H1 (cell line): ENCODE results near the gene INPP4B. TPM values are rescaled to one million over a fixed set of nuclear protein-coding genes. Genes with fewer than 3 reads are reported as not detected.

Source experiments
- CTCF ChIA-PET: fragments of 300-600 bp; sonication (Branson Sonifier 250); formaldehyde crosslinking; loops from one replicate; lab custom pipeline; 2021; ENCODE audit not compliant: partially characterized antibody; lab: Charles Lee
- POLR2A ChIA-PET: fragments of 300-600 bp; sonication (Branson Sonifier 250); formaldehyde crosslinking; loops from one replicate; lab custom pipeline; 2021; ENCODE audit warnings: inconsistent platforms; ENCODE audit not compliant: partially characterized antibody; lab: Charles Lee
- DNase-seq, 2 experiments: peaks; one replicate each; pipeline versions ENCODE4 v3.0.0 to v3.0.0-alpha.2; 2010 to 2022; ENCODE audit warnings: low spot score in 2 of 2, low read depth in 1 of 2, mixed read lengths in 1 of 2
- FAIRE-seq: peaks from 2 replicates; lab custom pipeline; 2011; peaks lifted over from hg19 to GRCh38; lab: Jason Lieb, UNC
- H2AFZ ChIP-seq: 2 replicates; pipeline ENCODE4 v1.8.1; 2012; ENCODE audit warnings: low read length, inconsistent platforms
- H2AK5ac ChIP-seq: 2 replicates; pipeline ENCODE4 v1.6.1; 2013; ENCODE audit warnings: low read depth, low read length
- H2BK120ac ChIP-seq: replicated peaks from 2 replicates; pipeline ENCODE3; 2013; ENCODE audit warnings: low read depth, low read length, inconsistent platforms
- H2BK12ac ChIP-seq: 2 replicates; pipeline ENCODE4 v1.6.1; 2013; ENCODE audit warnings: low read depth, low read length
- H2BK15ac ChIP-seq: 2 replicates; pipeline ENCODE4 v1.6.1; 2013; ENCODE audit warnings: low read length
- H2BK20ac ChIP-seq: 2 replicates; pipeline ENCODE4 v1.6.1; 2013; ENCODE audit warnings: low read length
- H2BK5ac ChIP-seq: 2 replicates; pipeline ENCODE4 v1.6.1; 2013; ENCODE audit warnings: low read depth, low read length
- H3K14ac ChIP-seq: 2 replicates; pipeline ENCODE4 v1.6.1; 2013; ENCODE audit warnings: inconsistent platforms; ENCODE audit not compliant: insufficient read length
- H3K18ac ChIP-seq: 2 replicates; pipeline ENCODE4 v1.6.1; 2013; ENCODE audit warnings: low read length; ENCODE audit errors: extremely low read depth
- H3K23ac ChIP-seq: 2 replicates; pipeline ENCODE4 v1.6.1; 2013; ENCODE audit warnings: inconsistent platforms; ENCODE audit not compliant: insufficient read length
- H3K23me2 ChIP-seq: 2 replicates; pipeline ENCODE4 v1.6.1; 2013; ENCODE audit warnings: low read depth, low read length
- H3K27ac ChIP-seq: 2 replicates; pipeline ENCODE4 v1.6.1; 2011; ENCODE audit warnings: low read depth, low read length, inconsistent platforms
- H3K27me3 ChIP-seq, 4 experiments: replicated peaks in 1 of 4; 1 replicate in 1 of 4; 2 replicates in 3 of 4; pipeline versions ENCODE4 v1.6.1 to v1.8.1; 2011 to 2013; ENCODE audit warnings: low read length in 3 of 4, mild to moderate bottlenecking in 3 of 4, inconsistent platforms in 2 of 4, mixed read lengths in 2 of 4, moderate library complexity in 1 of 4; ENCODE audit not compliant: control insufficient read depth in 3 of 4, insufficient read depth in 3 of 4; ENCODE audit errors: extremely low read depth in 1 of 4
- H3K36me3 ChIP-seq, 4 experiments: 2 replicates each; pipeline versions ENCODE4 v1.6.1 to v1.8.1; 2011 to 2013; ENCODE audit warnings: mild to moderate bottlenecking in 4 of 4, low read length in 3 of 4, moderate library complexity in 2 of 4, control low read depth in 1 of 4, inconsistent platforms in 1 of 4; ENCODE audit not compliant: insufficient read depth in 4 of 4, control insufficient read depth in 2 of 4
- H3K4ac ChIP-seq: replicated peaks from 2 replicates; pipeline ENCODE3; 2013; ENCODE audit warnings: low read length, low read depth, mixed read lengths, inconsistent platforms; ENCODE audit not compliant: insufficient read length
- H3K4me1 ChIP-seq, 4 experiments: replicated peaks in 1 of 4; 1 replicate in 1 of 4; 2 replicates in 3 of 4; pipeline versions ENCODE4 v1.6.1 to v1.8.1; 2011 to 2013; ENCODE audit warnings: low read length in 3 of 4, inconsistent platforms in 2 of 4, mixed read lengths in 1 of 4; ENCODE audit not compliant: insufficient read depth in 4 of 4, control insufficient read depth in 3 of 4
- H3K4me2 ChIP-seq, 2 experiments: 2 replicates each; pipeline versions ENCODE4 v1.6.1 to v1.8.1; 2011 to 2013; ENCODE audit warnings: low read depth in 2 of 2, low read length in 2 of 2, control low read depth in 1 of 2, inconsistent platforms in 1 of 2, mild to moderate bottlenecking in 1 of 2; ENCODE audit not compliant: insufficient read depth in 1 of 2
- H3K4me3 ChIP-seq, 4 experiments: fragments of 200-600, 300-600 bp in 1 of 4; sonication (generic), shearing (Covaris generic), sonication (Bioruptor Twin) in 1 of 4; 2 replicates each; pipeline versions ENCODE4 v1.5.1 to v1.8.1; 2011 to 2016; ENCODE audit warnings: low read length in 4 of 4, low read depth in 3 of 4, control low read depth in 2 of 4, inconsistent platforms in 2 of 4, mild to moderate bottlenecking in 2 of 4, mixed read lengths in 1 of 4, moderate library complexity in 1 of 4; ENCODE audit not compliant: insufficient read depth in 2 of 4; ENCODE audit errors: extremely low read depth in 1 of 4
- H3K56ac ChIP-seq: replicated peaks from 2 replicates; pipeline ENCODE3; 2013; ENCODE audit warnings: low read depth, mild to moderate bottlenecking, mixed read lengths, low read length, inconsistent platforms; ENCODE audit not compliant: insufficient read length
- H3K79me1 ChIP-seq: 2 replicates; pipeline ENCODE4 v1.6.1; 2013; ENCODE audit warnings: low read depth, low read length, control low read depth
- H3K79me2 ChIP-seq, 2 experiments: 2 replicates each; pipeline versions ENCODE4 v1.6.1 to v1.8.1; 2012 to 2013; ENCODE audit warnings: low read length in 2 of 2, mild to moderate bottlenecking in 2 of 2, inconsistent platforms in 1 of 2; ENCODE audit not compliant: insufficient read depth in 2 of 2, control insufficient read depth in 1 of 2
- H3K9ac ChIP-seq, 4 experiments: replicated peaks in 1 of 4; 1 replicate in 1 of 4; 2 replicates in 3 of 4; pipeline versions ENCODE4 v1.6.1 to v1.8.1; 2011 to 2013; ENCODE audit warnings: low read depth in 3 of 4, low read length in 3 of 4, control low read depth in 2 of 4, mild to moderate bottlenecking in 2 of 4, moderate library complexity in 2 of 4, inconsistent platforms in 1 of 4; ENCODE audit errors: extremely low read depth in 1 of 4
- H3K9me3 ChIP-seq, 2 experiments: 2 replicates each; pipeline versions ENCODE4 v1.6.1 to v1.8.1; 2012 to 2013; ENCODE audit warnings: mild to moderate bottlenecking in 2 of 2, moderate library complexity in 2 of 2, control low read depth in 1 of 2, inconsistent platforms in 1 of 2, low read depth in 1 of 2, low read length in 1 of 2, mixed read lengths in 1 of 2; ENCODE audit not compliant: insufficient read depth in 2 of 2
- H4K20me1 ChIP-seq, 2 experiments: replicated peaks in 1 of 2; 2 replicates each; pipeline versions ENCODE3 to v1.8.1; 2011 to 2013; ENCODE audit warnings: inconsistent platforms in 2 of 2, low read length in 2 of 2, mild to moderate bottlenecking in 1 of 2; ENCODE audit not compliant: insufficient read depth in 2 of 2, control insufficient read depth in 1 of 2
- H4K5ac ChIP-seq: 2 replicates; pipeline ENCODE4 v1.6.1; 2013; ENCODE audit warnings: low read length, low read depth, mixed read lengths, inconsistent platforms; ENCODE audit not compliant: insufficient read length
- H4K8ac ChIP-seq: 2 replicates; pipeline ENCODE4 v1.8.0; 2013; ENCODE audit warnings: mild to moderate bottlenecking, moderate library complexity, low read length, inconsistent platforms; ENCODE audit not compliant: insufficient read depth; ENCODE audit errors: extremely low read depth
- H4K91ac ChIP-seq: replicated peaks from 2 replicates; pipeline ENCODE3; 2013; ENCODE audit warnings: low read length, mixed read lengths, inconsistent platforms; ENCODE audit not compliant: insufficient read length
- CTBP2 ChIP-seq: IDR thresholded peaks from 2 replicates; pipeline ENCODE4 v1.7.0; 2011; ENCODE audit warnings: borderline replicate concordance, mild to moderate bottlenecking, moderate library complexity, mixed read lengths, low read length; ENCODE audit not compliant: insufficient read depth, insufficient read length
- HDAC6 ChIP-seq: IDR thresholded peaks from one replicate; pipeline ENCODE4 v1.7.1; 2012; ENCODE audit warnings: low read depth, mild to moderate bottlenecking, inconsistent platforms, low read length, moderate library complexity
- NANOG ChIP-seq: IDR thresholded peaks from 2 replicates; pipeline ENCODE4 v1.6.1; 2011; ENCODE audit warnings: low read length, low read depth, mild to moderate bottlenecking, inconsistent platforms; ENCODE audit not compliant: insufficient read depth, poor library complexity, severe bottlenecking
- SIRT6 ChIP-seq: IDR thresholded peaks from one replicate; pipeline ENCODE4 v1.7.1; 2012; ENCODE audit warnings: low read length, inconsistent platforms
- TAF1 ChIP-seq: IDR thresholded peaks from 2 replicates; pipeline ENCODE4 v1.6.1; 2011; ENCODE audit warnings: mild to moderate bottlenecking, low read depth, low read length
- WGBS, 2 experiments: shearing (Covaris generic) in 1 of 2; methylation state at CpG; one replicate each; pipeline versions ENCODE4 v1.1.6 to v1.1.7; 2013 to 2015; ENCODE audit warnings: low lambda C conversion rate in 2 of 2, mixed read lengths in 2 of 2, inconsistent platforms in 1 of 2, low coverage in 1 of 2, missing lambda C conversion rate in 1 of 2; ENCODE audit not compliant: insufficient replicate concordance in 2 of 2, insufficient coverage in 1 of 2, insufficient read length in 1 of 2; ENCODE audit errors: extremely low coverage in 1 of 2, missing lambda C conversion rate in 1 of 2; 5-methylcytosine and 5-hydroxymethylcytosine counted together
- polyA plus RNA-seq, 7 experiments: library from polyadenylated mRNA; depleted of rRNA in 3 of 7; stranded (reverse) in 5 of 7; unstranded in 2 of 7; fragments of >200 nt in 5 of 7; fragments of 200-250 nt in 2 of 7; gene quantifications; 1 replicate in 5 of 7; 2 replicates in 1 of 7; 4 replicates in 1 of 7; pipeline versions ENCODE4 v1.2.1 to v1.2.3, GENCODE V29; 2011 to 2013; ENCODE audit warnings: missing spikeins in 2 of 7, mixed read lengths in 2 of 7
- total RNA-seq: library from RNA; stranded (reverse); fragmentation: NEBNext Ultra II Directional; extraction: Animal tissue kit (Norgen Biotek cat#: 25700); gene quantifications from 2 replicates; pipeline ENCODE4 v1.2.1, GENCODE V29; 2021
- TF ChIP-seq, protein P1 (sequence below): IDR thresholded peaks from 2 replicates; pipeline ENCODE4 v1.6.1; 2012; ENCODE audit warnings: inconsistent platforms

INPP4B gene
- total and polyA plus RNA-seq, 2 of the 8 experiments (the other 6 are each of a cell fraction or from before 2014, with no cell fraction given) = 0.11 to 0.54 TPM

DNA sequence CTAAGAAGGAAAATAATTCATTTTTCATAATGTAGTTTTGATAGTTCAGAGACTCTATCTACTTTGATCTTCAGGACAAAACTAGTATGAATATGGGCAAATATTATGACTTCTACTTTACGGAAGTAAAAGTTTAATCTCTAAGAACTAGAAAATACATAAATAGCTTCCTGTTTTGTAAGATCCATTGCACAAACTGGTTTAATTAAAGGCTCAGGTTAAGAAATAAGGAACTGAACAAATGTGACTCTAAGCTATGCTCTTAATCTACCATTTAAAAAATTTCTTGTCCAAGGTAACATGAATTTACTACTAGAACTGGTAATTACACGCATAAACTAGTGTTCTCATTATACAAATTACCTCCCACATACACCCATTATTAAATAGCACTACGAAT, 360.6 kb downstream of the INPP4B start:
- H4K5ac ChIP-seq = no peak overlapping the region
- H4K8ac ChIP-seq = no peak overlapping the region
- H4K20me1 ChIP-seq = no peaks in the 10 kb centered on the region
- no peaks in the 10 kb centered on the region for H3K27me3 ChIP-seq
- no peak overlapping the region for H2BK5ac ChIP-seq
- no peaks in the 10 kb centered on the region for H3K4me1 ChIP-seq
- H3K4ac ChIP-seq = no peak overlapping the region
- H3K14ac ChIP-seq = no peak overlapping the region
- FAIRE-seq (no peak), DNase-seq (no peak)
- H2BK120ac ChIP-seq = no peak overlapping the region
- no peaks in the 10 kb centered on the region for H3K79me2 ChIP-seq
- no peak overlapping the region for H2AFZ ChIP-seq
- 91% methylated on average over 3 of the region's 3 CpGs; no CpG with 5 or more reads in 1 of the 2 experiments for WGBS, 2 experiments
- CTCF ChIA-PET = no interaction called here
- no peak overlapping the region for H2BK20ac ChIP-seq
- no peak overlapping the region for H3K56ac ChIP-seq
- no peak overlapping the region for H3K4me3 ChIP-seq
- TF ChIP-seq SIRT6 (no peak), NANOG (no peak), TAF1 (no peak), HDAC6 (no peak), CTBP2 (no peak)
- TF ChIP-seq, protein P1, sequence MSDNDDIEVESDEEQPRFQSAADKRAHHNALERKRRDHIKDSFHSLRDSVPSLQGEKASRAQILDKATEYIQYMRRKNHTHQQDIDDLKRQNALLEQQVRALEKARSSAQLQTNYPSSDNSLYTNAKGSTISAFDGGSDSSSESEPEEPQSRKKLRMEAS = no peak
- H3K36me3 ChIP-seq = no peaks in the 10 kb centered on the region
- no peak overlapping the region for H3K18ac ChIP-seq
- H3K79me1 ChIP-seq = no peaks in the 10 kb centered on the region
- no peak overlapping the region for H4K91ac ChIP-seq
- no peak overlapping the region for H2BK15ac ChIP-seq
- H3K23ac ChIP-seq = no peak overlapping the region
- no peak overlapping the region for H2BK12ac ChIP-seq
- no peak overlapping the region for H3K4me2 ChIP-seq
- no peaks in the 10 kb centered on the region for H3K9me3 ChIP-seq
- POLR2A ChIA-PET = no interaction called here
- H2AK5ac ChIP-seq = no peak overlapping the region
- H3K23me2 ChIP-seq = no peaks in the 10 kb centered on the region
- H3K27ac ChIP-seq = no peak overlapping the region
- no peak overlapping the region for H3K9ac ChIP-seq
